Breast epithelium (tissue), 4 donors: ENCODE results near the gene USH1C. TPM values are rescaled to one million over a fixed set of nuclear protein-coding genes. Genes with fewer than 3 reads are reported as not detected.

Source experiments
- DNase-seq, 2 donors: peaks; one replicate each; pipeline ENCODE4 v3.0.0-alpha.2; 2019; ENCODE audit warnings: low spot score in 2 of 2
- H3K27ac ChIP-seq, 2 donors: fragments of 200-600 bp; sonication (generic) in 1 of 2; one replicate each; pipeline ENCODE4 v1.5.1; 2016 to 2019; ENCODE audit warnings: mild to moderate bottlenecking in 1 of 2
- H3K27me3 ChIP-seq, 2 donors: fragments of 200-600 bp; sonication (generic) in 1 of 2; one replicate each; pipeline versions ENCODE4 v1.5.1 to v1.6.0; 2017 to 2019; ENCODE audit warnings: control low read depth in 1 of 2, mild to moderate bottlenecking in 1 of 2
- H3K36me3 ChIP-seq: fragments of 200-600 bp; one replicate; pipeline ENCODE4 v1.5.1; 2019
- H3K4me1 ChIP-seq, 2 donors: fragments of 200-600 bp; sonication (generic); one replicate each; pipeline ENCODE4 v1.5.1; 2016 to 2019; ENCODE audit warnings: control low read depth in 1 of 2
- H3K4me3 ChIP-seq, 3 donors: fragments of 200-600 bp; sonication (generic); 1 replicate in 2 of 3; 2 replicates in 1 of 3; pipeline ENCODE4 v1.5.1; 2016 to 2019; ENCODE audit warnings: mild to moderate bottlenecking in 3 of 3, moderate library complexity in 2 of 3
- H3K9me3 ChIP-seq, 2 donors: fragments of 200-600 bp; sonication (generic) in 1 of 2; one replicate each; pipeline ENCODE4 v1.5.1; 2016 to 2019; ENCODE audit warnings: control low read depth in 1 of 2
- CTCF ChIP-seq, 3 donors: fragments of 450-650 bp; IDR thresholded peaks; one replicate each; pipeline ENCODE4 v1.5.1; 2016 to 2017; ENCODE audit warnings: antibody characterized with exemption in 3 of 3, mild to moderate bottlenecking in 3 of 3, moderate library complexity in 3 of 3
- POLR2A ChIP-seq: fragments of 450-650 bp; IDR thresholded peaks from one replicate; pipeline ENCODE4 v1.6.1; 2016; ENCODE audit warnings: antibody characterized with exemption, mild to moderate bottlenecking, moderate library complexity
- POLR2AphosphoS5 ChIP-seq, 3 donors: sonication (generic); formaldehyde crosslinking; IDR thresholded peaks; one replicate each; pipeline ENCODE4 v1.6.1; 2017; ENCODE audit warnings: antibody characterized with exemption in 3 of 3
- intact Hi-C: fragments of 100-400 bp; cut with DNase I; formaldehyde crosslinking; loops from one replicate; pipeline ENCODE4 v1.15.1; 2023; ENCODE audit warnings: low total_unique reads
- total RNA-seq, 3 donors: library from RNA; depleted of rRNA; stranded (reverse); fragments of >200 nt; gene quantifications; one replicate each; pipeline ENCODE4 v1.1.0, GENCODE V29; 2016

Gene USH1C
- total RNA-seq: under 1 TPM in 1 of 3 donors, not detected in 2; 0.66 TPM

GRCh38 chr11:17544181-17544622 is at the start of gene USH1C:
TSS of gene USH1C (minus strand) at chr11:17544416. CDS start at chr11:17544307, 109 bp downstream.
- no peaks in the 10 kb centered on the region for H3K9me3 ChIP-seq
- no peak within 1 kb of the TSS for H3K27ac ChIP-seq
- peak in 1 of 2 donors; percentile 48 for DNase-seq
- no peak for TF ChIP-seq POLR2A
- intact Hi-C loops: no loop called here
- peaks cover 0 to 22% of the 10 kb centered on the region in 2 donors for H3K27me3 ChIP-seq
- no peaks in the 10 kb centered on the region for H3K36me3 ChIP-seq
- H3K4me3 ChIP-seq: peak within 1 kb of the TSS in 2 of 3 donors; percentile 3 to 23
- no peaks in the 10 kb centered on the region for H3K4me1 ChIP-seq

- intact Hi-C loops: no loop called here
- no peak for DNase-seq
- no peak for TF ChIP-seq POLR2A
- Histone ChIP-seq H3K27ac (no peak overlapping the region), H3K27me3 (no peaks in the 10 kb centered on the region), H3K4me3 (no peak overlapping the region), H3K9me3 (no peaks in the 10 kb centered on the region), H3K4me1 (no peaks in the 10 kb centered on the region), H3K36me3 (no peaks in the 10 kb centered on the region)
Measured at GRCh38 chr11:17593466-17594245, 49.4 kb upstream of the USH1C start.

- Histone ChIP-seq H3K36me3 (no peaks in the 10 kb centered on the region), H3K4me1 (no peaks in the 10 kb centered on the region), H3K27me3 (no peaks in the 10 kb centered on the region), H3K27ac (no peak overlapping the region), H3K9me3 (no peaks in the 10 kb centered on the region), H3K4me3 (no peak overlapping the region)
- DNase-seq: peak in 1 of 2 donors; percentile 47
- TF ChIP-seq CTCF (IDR thresholded peaks at IDR 0.05) (no peak), POLR2A (no peak), POLR2AphosphoS5 (IDR thresholded peaks at IDR 0.05) (no peak)
- intact Hi-C loops: no loop called here
Measured at GRCh38 chr11:17591293-17591692, 47.1 kb upstream of the USH1C start.

- Histone ChIP-seq H3K27me3 (no peaks in the 10 kb centered on the region), H3K4me1 (no peaks in the 10 kb centered on the region), H3K27ac (no peak overlapping the region), H3K9me3 (no peaks in the 10 kb centered on the region), H3K36me3 (no peaks in the 10 kb centered on the region), H3K4me3 (no peak overlapping the region)
- intact Hi-C loops: no loop called here
- TF ChIP-seq POLR2AphosphoS5 (IDR thresholded peaks at IDR 0.05): no peak
- TF ChIP-seq CTCF (IDR thresholded peaks at IDR 0.05): no peak
- TF ChIP-seq POLR2A: no peak
- DNase-seq: peak in 1 of 2 donors; percentile 9
Measured at GRCh38 chr11:17590463-17590862, 46.2 kb upstream of the USH1C start.

GRCh38 chr11:17588721-17589120 is 44.5 kb upstream of the USH1C start:
- TF ChIP-seq POLR2AphosphoS5 (IDR thresholded peaks at IDR 0.05) (no peak), CTCF (IDR thresholded peaks at IDR 0.05) (no peak), POLR2A (no peak)
- intact Hi-C loops: no loop called here
- Histone ChIP-seq H3K4me1 (no peaks in the 10 kb centered on the region), H3K4me3 (no peak overlapping the region), H3K27me3 (no peaks in the 10 kb centered on the region), H3K27ac (no peak overlapping the region), H3K36me3 (no peaks in the 10 kb centered on the region), H3K9me3 (no peaks in the 10 kb centered on the region)
- DNase-seq: peak in 1 of 2 donors; percentile 14

- H3K4me1 ChIP-seq: no peaks in the 10 kb centered on the region
- no peaks in the 10 kb centered on the region for H3K9me3 ChIP-seq
- no peak for TF ChIP-seq POLR2AphosphoS5 (IDR thresholded peaks at IDR 0.05)
- TF ChIP-seq POLR2A: no peak
- no peak for TF ChIP-seq CTCF (IDR thresholded peaks at IDR 0.05)
- no peak overlapping the region for H3K4me3 ChIP-seq
- no peaks in the 10 kb centered on the region for H3K36me3 ChIP-seq
- DNase-seq: peak in 1 of 2 donors; percentile 40
- H3K27me3 ChIP-seq: no peaks in the 10 kb centered on the region
- no peak overlapping the region for H3K27ac ChIP-seq
- intact Hi-C loops: no loop called here
Measured at GRCh38 chr11:17588166-17588565, 44.0 kb upstream of the USH1C start.
